Mesodermal cell (in vitro differentiated cells): ENCODE measurements around the gene RTRAF.

Source experiments
- H3K27ac ChIP-seq: 2 replicates; pipeline ENCODE4 v1.7.0; 2013; ENCODE audit warnings: mild to moderate bottlenecking, low read depth, low read length, moderate library complexity; ENCODE audit not compliant: severe bottlenecking
- H3K36me3 ChIP-seq: 2 replicates; pipeline ENCODE4 v1.7.1; 2013; ENCODE audit warnings: mild to moderate bottlenecking, low read length, moderate library complexity; ENCODE audit not compliant: control insufficient read depth, insufficient read depth
- H3K4me1 ChIP-seq: one replicate; pipeline ENCODE4 v1.7.1; 2013; ENCODE audit warnings: mild to moderate bottlenecking, low read length; ENCODE audit not compliant: insufficient read depth, control insufficient read depth, poor library complexity, severe bottlenecking
- H3K4me3 ChIP-seq: 2 replicates; pipeline ENCODE4 v1.7.0; 2013; ENCODE audit warnings: low read length, control low read depth, mild to moderate bottlenecking; ENCODE audit not compliant: insufficient read depth, poor library complexity, severe bottlenecking; ENCODE audit errors: extremely low read depth
- H3K9me3 ChIP-seq: 2 replicates; pipeline ENCODE4 v1.7.1; 2013; ENCODE audit warnings: mild to moderate bottlenecking, low read length, moderate library complexity; ENCODE audit not compliant: control insufficient read depth
- WGBS, 2 experiments: methylation state at CpG; one replicate each; pipeline ENCODE4 v1.1.5; 2013; ENCODE audit warnings: missing lambda C conversion rate in 2 of 2; ENCODE audit not compliant: insufficient coverage in 2 of 2; 5-methylcytosine and 5-hydroxymethylcytosine counted together

Gene RTRAF

GRCh38 chr14:51993285-51993920, 4.1 kb downstream of the RTRAF start:
- no peak overlapping the region for H3K4me3 ChIP-seq
- no peak overlapping the region for H3K27ac ChIP-seq
- H3K36me3 ChIP-seq: peaks cover 33% of the 10 kb centered on the region
- 100% methylated on average over 1 to 2 of the region's 3 CpGs for WGBS, 2 experiments
- H3K4me1 ChIP-seq: peaks cover 4% of the 10 kb centered on the region
- H3K9me3 ChIP-seq: no peaks in the 10 kb centered on the region

GRCh38 chr14:51996148-51996746, 6.9 kb downstream of the RTRAF start:
- H3K9me3 ChIP-seq: no peaks in the 10 kb centered on the region
- H3K4me3 ChIP-seq: no peak overlapping the region
- no peaks in the 10 kb centered on the region for H3K4me1 ChIP-seq
- WGBS, 2 experiments: 0% methylated on average over 1 of the region's 4 CpGs; no CpG with 5 or more reads in 1 of the 2 experiments
- peaks cover 56% of the 10 kb centered on the region for H3K36me3 ChIP-seq
- no peak overlapping the region for H3K27ac ChIP-seq

- no peak overlapping the region for H3K27ac ChIP-seq
- no peaks in the 10 kb centered on the region for H3K9me3 ChIP-seq
- H3K4me3 ChIP-seq: no peak overlapping the region
- H3K36me3 ChIP-seq: peaks cover 63% of the 10 kb centered on the region
- no peaks in the 10 kb centered on the region for H3K4me1 ChIP-seq
Observed at GRCh38 chr14:51998348-51998747, 9.0 kb downstream of the RTRAF start.

GRCh38 chr14:51999084-51999483, 9.7 kb downstream of the RTRAF start:
- Histone ChIP-seq H3K36me3 (peaks cover 70% of the 10 kb centered on the region), H3K9me3 (no peaks in the 10 kb centered on the region), H3K27ac (no peak overlapping the region), H3K4me1 (no peaks in the 10 kb centered on the region), H3K4me3 (no peak overlapping the region)
- WGBS, 2 experiments: 86 to 100% methylated on average over 1 of the region's 2 CpGs

GRCh38 chr14:52000019-52000582, 10.8 kb downstream of the RTRAF start:
- no peak overlapping the region for H3K4me3 ChIP-seq
- H3K9me3 ChIP-seq: no peaks in the 10 kb centered on the region
- no peaks in the 10 kb centered on the region for H3K4me1 ChIP-seq
- peaks cover 71% of the 10 kb centered on the region for H3K36me3 ChIP-seq
- no CpG with 5 or more reads among the region's 3 CpGs for WGBS, 2 experiments
- H3K27ac ChIP-seq: no peak overlapping the region

GRCh38 chr14:52000696-52001095, 11.3 kb downstream of the RTRAF start:
- Histone ChIP-seq H3K36me3 (peaks cover 72% of the 10 kb centered on the region), H3K4me3 (no peak overlapping the region), H3K4me1 (no peaks in the 10 kb centered on the region), H3K27ac (no peak overlapping the region), H3K9me3 (no peaks in the 10 kb centered on the region)
- 94 to 100% methylated on average over 1 to 3 of the region's 3 CpGs for WGBS, 2 experiments

GRCh38 chr14:52002542-52002941, 13.2 kb downstream of the RTRAF start:
- no peaks in the 10 kb centered on the region for H3K4me1 ChIP-seq
- H3K27ac ChIP-seq: no peak overlapping the region
- H3K36me3 ChIP-seq: peaks cover 80% of the 10 kb centered on the region
- H3K9me3 ChIP-seq: no peaks in the 10 kb centered on the region
- 94% methylated on average over 2 of the region's 4 CpGs; no CpG with 5 or more reads in 1 of the 2 experiments for WGBS, 2 experiments
- H3K4me3 ChIP-seq: no peak overlapping the region

- Histone ChIP-seq H3K27ac (no peak overlapping the region), H3K9me3 (no peaks in the 10 kb centered on the region), H3K4me1 (no peaks in the 10 kb centered on the region), H3K36me3 (peaks cover 84% of the 10 kb centered on the region), H3K4me3 (no peak overlapping the region)
- 89 to 92% methylated on average over 2 of the region's 3 CpGs for WGBS, 2 experiments
Observed at GRCh38 chr14:52003324-52003723, 14.0 kb downstream of the RTRAF start.

GRCh38 chr14:52005625-52006024, 16.3 kb downstream of the RTRAF start:
- Histone ChIP-seq H3K36me3 (peaks cover 87% of the 10 kb centered on the region), H3K9me3 (no peaks in the 10 kb centered on the region), H3K4me3 (no peak overlapping the region), H3K27ac (no peak overlapping the region), H3K4me1 (no peaks in the 10 kb centered on the region)
- no CpG with 5 or more reads among the region's 2 CpGs for WGBS, 2 experiments

- WGBS, 2 experiments: 97 to 100% methylated on average over 3 of the region's 3 CpGs
- H3K27ac ChIP-seq: no peak overlapping the region
- peaks cover 89% of the 10 kb centered on the region for H3K36me3 ChIP-seq
Observed at GRCh38 chr14:52006361-52006760, 17.0 kb downstream of the RTRAF start.

GRCh38 chr14:52007211-52007610, 17.9 kb downstream of the RTRAF start:
- H3K27ac ChIP-seq: no peak overlapping the region
- no CpG with 5 or more reads among the region's 1 CpG for WGBS, 2 experiments
- H3K4me1 ChIP-seq: no peaks in the 10 kb centered on the region
- no peaks in the 10 kb centered on the region for H3K9me3 ChIP-seq
- no peak overlapping the region for H3K4me3 ChIP-seq
- peaks cover 89% of the 10 kb centered on the region for H3K36me3 ChIP-seq

More at GRCh38 chr14:52006361-52006760, 17.0 kb downstream of the RTRAF start:
- Histone ChIP-seq H3K4me1 (no peaks in the 10 kb centered on the region), H3K9me3 (no peaks in the 10 kb centered on the region), H3K4me3 (no peak overlapping the region)
